KBM-7 (cell line): Measurements from ENCODE around the gene PRPSAP1.
"Not testable (repeated sequence)": the region's sequence is repeated elsewhere in the genome, so short reads cannot be mapped to it uniquely, and the experiment has no call there.

Experiments
- DNase-seq: peaks from one replicate; pipeline ENCODE4 v3.0.0-alpha.2; 2015
- in situ Hi-C: fragments of 300-500 bp; cut with MboI; formaldehyde crosslinking; loops from 2 replicates; pipeline ENCODE4 v1.14.3; 2020; ENCODE audit warnings: low sequenced_read_pairs, low pct_unique_long_range_greater_than_20kb, mixed read lengths

The PRPSAP1 gene

DNA sequence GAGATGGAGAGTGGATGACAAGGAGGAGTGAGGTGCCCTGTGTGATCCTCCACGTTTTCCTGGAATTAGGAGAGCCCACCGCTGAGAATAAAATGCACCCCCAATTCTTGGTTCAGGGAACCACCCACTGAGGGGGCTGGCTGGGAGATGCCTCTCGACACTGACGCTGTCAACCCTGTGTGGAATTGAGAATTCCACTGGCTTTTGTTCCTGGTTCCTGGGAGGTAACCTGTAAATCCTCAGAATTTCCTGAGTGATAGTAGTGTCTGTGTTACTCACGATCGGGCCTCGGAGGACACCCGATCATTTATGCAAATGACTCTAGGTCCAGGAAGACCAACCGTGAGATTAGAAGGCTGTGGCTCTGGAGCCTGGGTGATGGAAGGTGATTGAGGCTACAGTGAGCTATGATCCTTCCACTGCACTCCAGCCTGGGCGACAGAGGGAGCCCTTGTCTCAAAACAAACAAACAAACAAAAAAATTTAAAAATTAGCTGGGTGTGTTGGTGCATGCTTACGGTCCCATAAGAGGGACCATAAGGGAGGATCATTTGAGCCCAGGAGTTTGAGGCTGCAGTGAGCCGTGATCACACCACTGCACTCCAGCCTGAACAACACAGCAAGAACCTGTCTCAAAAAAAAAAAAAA is 11.7 kb upstream of the PRPSAP1 start:
- in situ Hi-C loops: no loop called here
- DNase-seq: no peak

GRCh38 chr17:76363107-76363842 is 9.6 kb upstream of the PRPSAP1 start:
- no peak for DNase-seq
- in situ Hi-C loops: no loop called here

DNA sequence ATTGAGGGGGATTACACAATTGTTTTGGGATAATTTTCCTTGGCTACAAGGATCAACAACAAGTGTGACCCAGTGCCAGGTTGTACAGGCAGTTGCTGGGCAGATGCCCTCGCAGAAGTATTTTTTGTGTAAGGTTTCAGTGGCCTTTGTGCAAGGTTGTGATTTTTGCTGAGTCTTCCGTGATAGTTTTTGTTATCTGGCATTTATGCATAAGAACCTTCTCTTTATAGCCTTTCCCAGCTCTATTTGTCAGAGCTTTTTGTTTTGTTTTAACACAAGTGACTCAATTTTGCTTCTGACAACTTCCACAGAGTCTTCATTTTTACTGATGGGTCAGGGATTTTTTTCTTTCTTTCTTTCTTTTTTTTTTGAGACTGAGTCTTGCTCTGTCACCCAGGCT is 6.7 kb upstream of the PRPSAP1 start:
- DNase-seq: no peak
- in situ Hi-C loops: no loop called here

- in situ Hi-C loops, DNase-seq: not testable (repeated sequence)
Measured at GRCh38 chr17:76359776-76360175, 6.1 kb upstream of the PRPSAP1 start.

DNA sequence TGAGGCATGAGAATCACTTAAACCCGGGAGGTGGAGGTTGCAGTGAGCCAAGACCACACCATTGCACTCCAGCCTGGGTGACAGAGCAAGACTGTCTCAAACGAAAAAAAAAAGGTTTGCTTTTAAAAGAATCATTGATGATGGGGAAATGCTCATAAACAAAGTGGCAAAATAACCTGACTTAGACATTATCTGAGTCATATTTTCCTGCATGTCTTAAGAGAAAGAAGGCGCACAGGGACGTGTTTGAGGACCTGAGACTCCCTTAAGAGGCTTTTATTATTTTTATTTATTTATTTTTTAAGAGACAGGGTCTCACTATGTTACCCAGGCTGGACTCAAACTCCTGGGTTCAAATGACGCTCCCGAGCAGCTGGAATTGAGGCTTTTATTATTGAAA is 5.7 kb upstream of the PRPSAP1 start:
- DNase-seq: no peak
- in situ Hi-C loops: no loop called here

- in situ Hi-C loops: no loop called here
- DNase-seq: no peak
Measured at GRCh38 chr17:76357597-76358158, 4.0 kb upstream of the PRPSAP1 start.

- in situ Hi-C loops: no loop called here
- DNase-seq: no peak
Measured at GRCh38 chr17:76356803-76357456, 3.2 kb upstream of the PRPSAP1 start.

DNA sequence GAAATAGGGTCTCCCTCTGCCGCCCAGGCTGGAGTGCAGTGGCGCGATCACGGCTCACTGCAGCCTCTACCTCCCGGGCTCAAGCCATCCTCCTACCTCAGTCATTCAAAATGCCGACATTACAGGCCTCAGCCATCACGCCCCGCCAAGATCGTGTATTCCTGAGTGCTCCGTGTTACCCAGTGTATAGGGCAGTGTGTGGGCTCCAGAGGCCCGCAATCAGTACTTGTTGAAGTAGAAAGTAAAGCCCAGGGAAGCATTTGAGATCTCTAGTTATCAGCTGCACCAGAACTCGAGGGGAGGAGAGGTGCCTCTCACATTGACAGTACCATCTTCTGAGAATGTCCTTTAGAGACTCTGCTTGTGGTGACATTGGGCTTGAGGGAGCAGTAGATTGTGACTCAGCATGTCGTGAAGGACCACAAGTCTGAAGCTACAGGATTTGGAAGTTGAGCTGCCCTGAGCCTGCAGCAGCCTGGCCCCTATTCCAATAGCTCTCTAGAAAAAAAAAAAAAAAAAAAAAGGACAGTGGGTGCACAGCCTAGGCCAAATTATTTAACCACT is 1.1 kb upstream of the PRPSAP1 start:
- in situ Hi-C loops: no loop called here

DNA sequence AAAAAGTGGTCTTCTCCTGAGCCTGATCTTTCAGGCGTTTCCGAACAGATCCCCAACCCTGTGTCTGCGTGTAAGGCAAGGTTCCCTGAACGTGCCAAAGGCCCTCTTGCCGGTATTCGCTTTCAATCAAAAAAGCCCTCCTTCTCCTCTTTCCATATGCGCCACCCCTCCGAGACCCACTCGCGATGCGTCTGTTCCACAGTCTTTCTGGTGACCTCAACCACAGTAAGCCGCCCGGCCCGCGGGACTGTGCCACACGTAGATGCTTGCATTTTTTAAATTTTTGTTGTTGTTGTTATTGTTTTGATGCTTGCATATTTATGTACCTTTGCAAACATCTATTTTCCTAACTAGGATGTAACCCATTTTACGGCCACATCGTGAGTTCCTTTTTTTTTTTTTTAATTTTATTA is 607 bp upstream of the PRPSAP1 start:
- no peak for DNase-seq
- in situ Hi-C loops: no loop called here

More for the DNA sequence above, 1.1 kb upstream of the PRPSAP1 start:
- peak; percentile 28 for DNase-seq

DNA sequence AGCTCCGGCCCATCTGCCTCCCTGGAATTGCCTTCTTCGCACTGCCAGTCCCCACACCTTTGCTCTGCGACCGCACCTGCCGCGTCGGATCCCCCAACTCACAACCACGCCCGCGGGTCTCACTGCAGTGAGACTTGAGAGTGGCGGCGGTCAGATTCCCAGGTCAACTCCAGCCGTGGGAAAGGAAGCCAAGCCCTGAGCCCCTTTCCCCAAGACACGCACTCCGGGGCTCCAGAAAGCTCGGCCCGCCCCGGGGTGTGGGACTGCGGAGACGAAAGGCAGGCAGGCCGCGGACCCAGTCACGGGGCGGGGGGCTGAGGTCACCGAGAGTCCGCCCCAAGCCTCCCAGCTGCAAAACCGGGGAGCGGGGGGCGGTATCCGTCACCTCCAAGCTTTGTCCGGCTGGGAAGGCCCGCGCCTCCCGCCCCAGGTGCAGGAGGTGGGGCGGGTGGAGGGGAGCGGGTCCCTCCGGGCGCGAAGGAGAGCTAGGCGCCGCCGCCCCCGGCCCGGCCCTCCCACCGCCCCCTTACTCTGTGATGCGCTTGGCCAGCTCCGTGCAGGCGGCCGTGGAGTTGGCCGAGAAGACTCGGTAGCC is 615 bp downstream of the PRPSAP1 start:
- in situ Hi-C loops: no loop called here
- DNase-seq: peak; percentile 31

DNA sequence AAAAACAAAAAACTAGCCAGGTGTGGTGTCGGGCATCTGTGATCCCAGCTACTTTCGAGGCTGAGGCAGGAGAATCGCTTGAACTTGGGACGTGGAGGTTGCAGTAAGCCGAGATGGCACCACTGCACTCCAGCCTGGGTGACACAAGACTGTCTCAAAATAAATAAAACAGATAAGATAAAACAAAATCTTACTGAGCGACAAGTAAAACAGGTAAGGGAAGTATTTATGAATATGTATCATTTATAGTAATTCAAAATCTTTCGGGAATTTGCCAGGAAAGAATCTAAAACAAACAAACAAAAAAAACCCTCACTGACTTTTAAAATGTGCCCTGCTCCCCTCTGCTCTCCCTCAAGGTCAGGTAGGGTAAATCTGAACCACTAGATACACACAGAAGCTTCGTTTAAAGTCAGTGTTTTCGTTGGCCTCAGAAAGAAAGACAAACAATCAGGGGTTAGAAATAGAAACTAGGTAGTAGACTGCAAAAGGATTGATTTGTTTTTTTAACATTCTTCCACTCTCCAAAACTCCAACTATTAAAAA is 2.1 kb downstream of the PRPSAP1 start:
- in situ Hi-C loops: no loop called here
- DNase-seq: no peak

- in situ Hi-C loops: no loop called here
Measured at GRCh38 chr17:76350463-76350862, 3.3 kb downstream of the PRPSAP1 start.

DNA sequence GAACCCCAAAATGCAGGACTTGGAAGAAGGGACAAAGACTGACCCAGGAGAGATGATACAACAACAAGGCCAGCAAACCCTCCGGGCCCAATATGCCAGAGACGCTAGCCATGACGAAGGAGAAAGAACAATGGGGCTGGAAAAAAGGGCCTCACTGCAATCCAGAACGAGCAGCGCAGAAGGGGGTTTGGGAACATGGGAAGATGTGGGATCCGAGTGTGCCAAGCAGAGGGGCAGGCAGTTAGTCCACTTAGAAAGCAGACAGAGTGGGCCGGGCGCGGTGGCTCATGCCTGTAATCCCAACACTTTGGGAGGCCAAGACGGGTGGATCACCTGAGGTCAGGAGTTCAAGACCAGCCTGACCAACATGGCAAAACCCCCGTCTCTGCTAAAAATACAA is 6.8 kb downstream of the PRPSAP1 start:
- in situ Hi-C loops, DNase-seq: not testable (repeated sequence)

More at GRCh38 chr17:76350463-76350862, 3.3 kb downstream of the PRPSAP1 start:
- no peak for DNase-seq

DNA sequence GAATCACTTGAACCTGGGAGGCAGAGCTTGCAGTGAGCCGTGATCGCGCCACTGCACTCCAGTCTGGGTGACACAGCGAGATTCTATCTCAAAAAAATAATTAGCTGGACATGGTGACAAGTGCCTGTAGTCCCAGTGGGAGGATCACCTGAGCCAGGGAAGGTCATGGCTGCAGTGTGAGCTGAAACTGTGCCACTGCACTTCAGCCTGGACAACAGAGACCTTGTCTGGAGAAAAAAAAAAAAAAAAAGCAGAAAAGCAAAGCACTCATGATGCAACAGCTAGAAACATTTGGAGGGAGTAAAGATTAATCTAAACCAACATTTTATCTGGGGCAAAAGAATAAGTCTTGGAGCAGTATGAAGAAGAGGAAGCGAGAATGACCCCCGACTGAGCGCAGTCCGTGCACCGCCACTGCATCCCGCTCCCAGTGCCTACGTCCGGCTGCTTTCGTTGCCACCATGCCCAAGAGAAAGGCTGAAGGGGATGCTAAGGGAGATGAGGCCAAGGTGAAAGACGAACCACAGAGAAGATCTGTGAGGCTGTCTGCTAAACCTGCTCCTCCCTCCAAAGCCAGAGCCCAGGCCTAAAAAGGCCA is 8.2 kb downstream of the PRPSAP1 start:
- in situ Hi-C loops: no loop called here
- no peak for DNase-seq

DNA sequence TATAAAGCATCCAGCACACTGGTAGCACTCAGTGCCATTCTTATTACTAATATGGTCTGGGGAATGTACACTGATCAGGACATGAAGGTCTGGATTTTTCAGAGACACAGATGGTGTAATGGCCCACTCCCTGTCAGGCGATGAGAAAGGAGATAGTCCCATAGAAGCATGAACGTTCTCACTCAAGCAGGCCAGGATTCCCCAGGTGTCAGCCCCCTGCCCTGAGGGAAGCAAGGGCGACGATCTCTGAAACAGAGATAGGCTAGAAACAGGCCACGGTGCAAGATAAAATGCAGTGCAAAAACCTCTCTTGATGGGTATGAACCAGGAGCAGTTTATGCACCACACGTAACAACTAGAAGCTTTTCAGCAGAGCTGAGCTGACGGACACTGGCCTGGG is 10.6 kb downstream of the PRPSAP1 start:
- no peak for DNase-seq
- in situ Hi-C loops: no loop called here

DNA sequence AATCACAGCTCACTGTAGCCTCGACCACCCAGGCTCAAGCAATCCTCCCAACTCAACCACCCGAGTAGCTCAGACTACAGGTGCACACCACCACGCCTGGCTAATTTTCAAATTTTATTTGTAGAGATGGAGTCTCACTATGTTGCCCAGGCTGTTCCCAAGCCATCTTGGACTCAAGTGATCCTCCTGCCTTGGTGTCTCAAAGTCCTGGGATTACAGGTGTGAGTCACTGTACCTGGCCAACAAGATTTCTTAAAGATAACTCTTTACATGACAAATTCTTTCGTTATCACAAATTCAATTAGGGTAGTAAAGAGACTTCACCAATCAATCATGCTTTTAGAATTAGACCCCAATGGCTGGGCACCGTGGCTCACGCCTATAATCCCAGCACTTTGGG is 12.4 kb downstream of the PRPSAP1 start:
- in situ Hi-C loops: no loop called here

GRCh38 chr17:76337413-76337777 is 16.3 kb downstream of the PRPSAP1 start:
- DNase-seq: peak; percentile 14
- in situ Hi-C loops: no loop called here

More for the DNA sequence above, 12.4 kb downstream of the PRPSAP1 start:
- no peak for DNase-seq

DNA sequence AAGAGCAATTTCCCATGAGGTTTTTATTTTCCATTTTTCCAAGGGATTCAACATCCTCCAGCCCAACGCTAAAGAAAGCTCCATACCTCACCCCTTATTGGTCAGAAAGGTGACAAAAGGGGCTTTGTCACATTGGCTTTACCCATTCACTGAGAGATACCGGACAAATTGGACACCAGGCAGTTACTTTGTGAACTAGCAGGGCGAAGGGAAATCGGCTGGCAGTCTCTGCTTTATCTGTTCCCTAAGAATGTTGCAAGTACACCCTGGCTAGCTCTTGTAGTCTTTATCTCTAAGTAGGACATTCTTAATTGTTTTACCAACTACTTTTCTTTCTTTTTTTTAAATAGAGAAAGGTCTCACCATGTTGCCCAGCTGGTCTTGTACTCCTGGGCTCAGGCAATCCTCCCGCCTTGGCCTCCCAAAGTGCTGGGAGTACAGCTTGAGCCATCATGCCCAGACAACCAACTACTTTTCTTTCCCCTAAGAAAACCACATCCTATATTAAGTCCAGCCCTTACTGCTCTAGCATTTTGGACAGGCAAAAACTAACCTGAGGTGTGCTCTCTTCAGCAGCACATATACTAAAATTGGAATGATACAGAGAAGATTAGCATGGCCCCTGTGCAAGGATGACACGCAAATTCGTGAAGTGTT is 16.8 kb downstream of the PRPSAP1 start:
- peak; percentile 33 for DNase-seq
- in situ Hi-C loops: no loop called here
